ENCODE results near the gene IGSF23. TPM values are rescaled to one million over a fixed set of nuclear protein-coding genes. Genes with fewer than 3 reads are reported as not detected.

The IGSF23 gene, protein sequence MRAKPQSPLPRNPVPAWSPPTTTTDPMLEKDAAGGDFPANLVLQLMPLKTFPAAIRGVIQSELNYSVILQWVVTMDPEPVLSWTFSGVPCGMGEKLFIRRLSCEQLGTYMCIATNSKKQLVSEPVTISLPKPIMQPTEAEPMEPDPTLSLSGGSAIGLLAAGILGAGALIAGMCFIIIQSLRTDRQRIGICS
- not detected in 2 replicates for total RNA-seq

DNA sequence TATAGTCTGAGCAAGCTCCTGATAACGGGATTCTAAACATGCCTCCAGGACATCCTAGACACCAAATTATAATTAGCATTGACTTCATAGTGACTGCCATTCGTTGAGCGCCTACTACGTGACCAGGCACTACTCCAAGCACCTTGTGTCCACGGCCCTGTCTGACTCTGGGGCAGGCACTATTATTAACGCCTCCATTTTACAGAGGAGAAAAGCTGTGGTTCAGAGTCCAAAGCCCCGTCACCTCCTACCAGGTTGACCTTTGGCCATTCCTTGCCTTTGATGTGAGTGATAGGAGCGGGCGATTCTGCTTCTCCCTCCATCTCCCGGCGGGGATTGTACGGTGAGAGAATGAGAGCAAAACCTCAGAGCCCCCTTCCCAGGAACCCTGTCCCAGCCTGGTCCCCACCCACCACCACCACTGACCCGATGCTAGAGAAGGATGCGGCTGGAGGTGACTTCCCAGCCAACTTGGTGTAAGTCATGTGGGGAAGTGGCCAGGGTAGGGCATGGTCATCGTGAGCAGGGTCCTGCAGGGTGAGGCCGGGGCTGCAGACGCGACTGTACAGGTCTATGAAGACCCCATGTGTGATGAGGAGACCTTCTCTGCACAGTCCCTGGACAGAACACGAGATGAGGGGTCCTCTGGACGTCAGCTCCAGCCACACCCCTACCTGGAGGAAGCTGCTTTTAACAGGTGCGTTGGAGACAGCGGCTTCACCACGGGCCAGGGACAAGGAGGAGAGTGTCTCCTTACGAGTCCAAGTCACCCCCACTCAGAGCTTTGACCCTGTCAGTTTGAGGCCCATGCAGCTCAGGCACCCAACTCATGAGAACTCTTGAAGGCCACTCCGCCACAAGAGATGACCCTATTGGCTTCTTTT lies at the start of gene IGSF23:
Gene IGSF23, plus strand, starts transcription at position 269 of the 884 bp plus-strand sequence. Its CDS starts 83 bp downstream, at position 352.

DNA sequence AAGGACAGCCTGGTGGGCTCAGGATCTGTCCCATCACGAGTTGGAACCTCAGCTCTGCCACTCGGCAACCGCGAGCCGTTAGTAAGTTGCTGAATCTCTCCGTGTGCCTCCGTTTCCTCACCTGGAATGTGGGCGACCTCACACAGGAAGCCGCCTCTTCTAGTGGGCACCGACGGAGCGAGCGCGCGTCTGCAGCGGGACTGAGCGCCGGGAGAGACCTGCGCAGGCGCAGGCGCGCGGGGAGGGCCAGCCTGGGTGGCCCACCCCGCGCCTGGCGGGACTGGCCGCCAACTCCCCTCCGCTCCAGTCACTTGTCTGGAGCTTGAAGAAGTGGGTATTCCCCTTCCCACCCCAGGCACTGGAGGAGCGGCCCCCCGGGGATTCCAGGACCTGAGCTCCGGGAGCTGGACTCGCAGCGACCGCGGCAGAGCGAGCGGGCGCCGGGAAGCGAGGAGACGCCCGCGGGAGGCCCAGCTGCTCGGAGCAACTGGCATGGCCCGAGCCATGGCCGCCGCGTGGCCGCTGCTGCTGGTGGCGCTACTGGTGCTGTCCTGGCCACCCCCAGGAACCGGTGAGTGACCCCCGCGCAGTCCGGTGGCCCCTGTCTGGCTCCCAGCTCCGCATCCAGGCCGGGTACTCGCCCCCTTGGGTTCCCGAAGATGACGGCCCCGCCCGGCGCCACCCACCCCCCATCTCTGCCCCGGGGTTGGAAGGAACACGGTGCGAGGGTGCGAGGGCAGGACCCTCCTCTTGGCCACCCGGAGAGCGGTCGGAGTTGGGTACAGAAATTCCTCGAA lies 30.4 kb downstream of the IGSF23 start, which contains the start of gene PVR:
Gene PVR, plus strand, starts transcription at position 306 of the 797 bp plus-strand sequence. Its CDS starts 187 bp downstream, at position 493.

DNA sequence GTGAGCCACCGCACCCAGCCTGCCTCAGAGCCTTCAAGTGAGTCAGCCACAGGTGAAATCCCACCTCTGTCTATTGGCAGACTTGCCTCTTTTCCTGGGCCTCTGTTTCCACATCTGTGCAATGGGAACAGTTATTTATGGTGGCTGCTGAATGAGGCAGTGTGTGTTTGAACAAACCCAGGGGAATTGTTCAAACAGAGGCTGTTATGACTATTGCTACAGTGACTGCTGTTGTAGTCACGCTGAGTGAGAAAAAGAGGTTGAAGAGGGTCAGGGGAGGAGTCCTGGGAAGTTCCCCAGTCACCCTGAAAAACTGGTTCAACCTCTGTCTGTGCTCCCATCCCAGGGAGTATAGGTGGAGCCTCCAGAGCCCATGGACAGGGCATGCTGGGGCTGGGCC lies 58.0 kb downstream of the IGSF23 start, which contains the start of gene CEACAM19:
Gene CEACAM19, plus strand, starts transcription at position 83 of the 400 bp plus-strand sequence. CDS start 450 bp downstream, outside the sequence.

Small RNAs within 50 kb of the gene (small RNA-seq; reads per million reads assigned to genes)
- gene AC243964.1 (ENCODE audit: low replicate concordance), result not detected

Other genes starting within 250 kb of the IGSF23 start
- gene ZNF285, start 212.0 kb upstream of the IGSF23 start, total RNA-seq, result 1.4 and 2.8 TPM in 2 replicates
- gene ZNF229, start 165.1 kb upstream of the IGSF23 start, total RNA-seq, result 12.7 and 18.6 TPM in 2 replicates
- 7.4 and 8.7 TPM in 2 replicates for gene ZNF180, start 113.0 kb upstream of the IGSF23 start, total RNA-seq
- gene CEACAM20, start 83.9 kb upstream of the IGSF23 start, total RNA-seq, result not detected in 2 replicates
- gene PVR, start 30.3 kb downstream of the IGSF23 start, total RNA-seq, result 95.6 and 162 TPM in 2 replicates
- 1.3 and 2.6 TPM in 2 replicates for gene CEACAM19, start 57.9 kb downstream of the IGSF23 start, total RNA-seq
- under 0.01 TPM in 1 of 2 replicates, not detected in the other for gene CEACAM16, start 85.6 kb downstream of the IGSF23 start, total RNA-seq
- 15.3 TPM in 2 replicates for gene BCL3, start 135.1 kb downstream of the IGSF23 start, total RNA-seq
- gene CBLC, start 164.3 kb downstream of the IGSF23 start, total RNA-seq, result 0.57 TPM in 1 of 2 replicates, not detected in the other
- gene BCAM, start 195.5 kb downstream of the IGSF23 start, total RNA-seq, result 6.1 and 7.4 TPM in 2 replicates
- gene NECTIN2, start 232.7 kb downstream of the IGSF23 start, total RNA-seq, result 127 and 152 TPM in 2 replicates